Measurements from ENCODE around the gene LTBP3.

The LTBP3 gene

DNA sequence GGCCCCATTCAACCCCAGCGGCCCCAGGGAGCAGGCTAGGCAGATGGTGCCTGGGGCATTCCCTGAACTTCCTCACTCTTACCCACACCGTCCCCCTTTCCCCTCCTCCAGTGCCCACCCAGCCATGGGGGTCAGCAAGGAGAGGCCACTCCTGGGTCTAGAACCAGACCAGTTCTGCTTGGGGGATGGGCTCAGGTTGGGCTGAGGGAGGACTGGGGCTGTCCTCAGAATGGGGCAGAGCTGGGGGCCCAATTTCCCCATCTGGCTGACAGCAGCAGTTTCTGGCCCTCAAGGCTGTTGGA lies 20.9 kb downstream of the LTBP3 start:
- H3K36me3 ChIP-seq: peaks cover 60% of the 10 kb centered on the region
- H3K4me3 ChIP-seq (ENCODE audit: low read depth in 1 of 2, low read length in 1 of 2): no peak overlapping the region
- peaks cover 19 to 22% of the 10 kb centered on the region in 2 experiments for H3K4me1 ChIP-seq (ENCODE audit: control insufficient read depth in 1 of 2, insufficient read depth in 1 of 2, low read depth in 1 of 2, low read length in 1 of 2)
- H3K27ac ChIP-seq: no peak overlapping the region
- peaks cover 5% of the 10 kb centered on the region for H3K27me3 ChIP-seq
- H3K9me3 ChIP-seq: no peaks in the 10 kb centered on the region
- TF ChIP-seq, protein P1, sequence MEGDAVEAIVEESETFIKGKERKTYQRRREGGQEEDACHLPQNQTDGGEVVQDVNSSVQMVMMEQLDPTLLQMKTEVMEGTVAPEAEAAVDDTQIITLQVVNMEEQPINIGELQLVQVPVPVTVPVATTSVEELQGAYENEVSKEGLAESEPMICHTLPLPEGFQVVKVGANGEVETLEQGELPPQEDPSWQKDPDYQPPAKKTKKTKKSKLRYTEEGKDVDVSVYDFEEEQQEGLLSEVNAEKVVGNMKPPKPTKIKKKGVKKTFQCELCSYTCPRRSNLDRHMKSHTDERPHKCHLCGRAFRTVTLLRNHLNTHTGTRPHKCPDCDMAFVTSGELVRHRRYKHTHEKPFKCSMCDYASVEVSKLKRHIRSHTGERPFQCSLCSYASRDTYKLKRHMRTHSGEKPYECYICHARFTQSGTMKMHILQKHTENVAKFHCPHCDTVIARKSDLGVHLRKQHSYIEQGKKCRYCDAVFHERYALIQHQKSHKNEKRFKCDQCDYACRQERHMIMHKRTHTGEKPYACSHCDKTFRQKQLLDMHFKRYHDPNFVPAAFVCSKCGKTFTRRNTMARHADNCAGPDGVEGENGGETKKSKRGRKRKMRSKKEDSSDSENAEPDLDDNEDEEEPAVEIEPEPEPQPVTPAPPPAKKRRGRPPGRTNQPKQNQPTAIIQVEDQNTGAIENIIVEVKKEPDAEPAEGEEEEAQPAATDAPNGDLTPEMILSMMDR (IDR thresholded peaks at IDR 0.05): no peak

DNA sequence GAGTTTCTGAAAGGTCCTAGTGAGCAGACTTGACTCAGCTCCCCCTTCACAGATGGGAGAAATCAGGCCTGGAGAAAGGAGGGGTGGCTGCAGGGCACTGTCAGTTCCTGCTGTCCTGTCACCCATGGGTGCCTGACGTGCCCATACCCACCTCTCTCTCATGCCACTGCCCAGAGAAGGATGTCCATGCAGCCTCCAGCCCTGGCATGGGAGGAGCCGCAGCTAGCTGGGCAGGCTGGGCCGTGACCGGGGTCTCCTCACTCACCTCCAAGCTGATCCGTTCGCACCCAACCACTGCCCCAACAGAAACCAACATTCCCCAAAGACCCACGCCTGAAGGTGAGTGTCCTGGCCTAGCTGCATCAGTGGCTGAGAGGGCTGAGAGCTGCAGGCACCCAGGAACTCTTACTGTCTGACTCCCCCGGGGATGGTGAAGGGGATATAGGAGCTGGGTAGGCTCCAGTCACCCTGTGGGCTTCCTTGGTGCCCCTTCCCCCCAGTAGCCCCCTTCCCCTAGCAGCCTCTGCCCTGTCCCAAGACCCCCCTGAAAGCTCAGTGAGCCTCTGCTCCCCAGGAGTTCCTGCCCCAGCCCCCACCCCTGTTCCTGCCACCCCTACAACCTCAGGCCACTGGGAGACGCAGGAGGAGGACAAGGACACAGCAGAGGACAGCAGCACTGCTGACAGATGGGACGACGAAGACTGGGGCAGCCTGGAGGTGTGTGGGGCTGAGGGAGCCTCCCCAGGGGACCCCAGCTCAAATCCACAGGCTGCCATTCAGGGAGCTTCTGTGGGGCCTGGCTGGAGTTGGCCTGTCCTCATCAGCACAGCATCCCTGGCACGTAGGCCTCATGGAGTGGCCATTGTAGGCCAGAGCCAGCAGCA lies 21.5 kb downstream of the LTBP3 start:
- TF ChIP-seq, protein P1 (IDR thresholded peaks at IDR 0.05): no peak
- Histone ChIP-seq H3K27ac (no peak overlapping the region), H3K9me3 (no peaks in the 10 kb centered on the region), H3K27me3 (peaks cover 5% of the 10 kb centered on the region), H3K4me1 (ENCODE audit: control insufficient read depth in 1 of 2, insufficient read depth in 1 of 2, low read depth in 1 of 2, low read length in 1 of 2) (peaks cover 18 to 22% of the 10 kb centered on the region in 2 experiments), H3K4me3 (ENCODE audit: low read depth in 1 of 2, low read length in 1 of 2) (no peak overlapping the region), H3K36me3 (peaks cover 66% of the 10 kb centered on the region)

DNA sequence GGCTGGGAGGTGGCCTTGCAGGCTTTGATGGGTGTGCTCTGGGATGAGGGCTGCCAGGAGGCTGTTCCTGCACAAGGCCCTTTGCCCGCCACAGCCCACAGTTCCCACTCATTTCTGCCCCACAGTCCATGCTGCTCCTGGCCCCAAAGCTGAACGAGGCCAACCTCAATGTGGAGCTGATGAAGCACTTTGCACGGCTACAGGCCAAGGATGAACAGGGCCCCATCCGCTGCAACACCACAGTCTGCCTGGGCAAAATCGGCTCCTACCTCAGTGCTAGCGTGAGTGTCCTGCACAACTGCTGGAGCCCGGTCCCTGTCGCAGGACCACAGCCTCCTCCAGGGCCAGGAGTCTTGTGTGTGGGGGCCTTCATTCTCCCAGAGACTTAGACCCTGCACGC lies 23.1 kb downstream of the LTBP3 start:
- TF ChIP-seq, protein P1 (IDR thresholded peaks at IDR 0.05): no peak
- Histone ChIP-seq H3K9me3 (no peaks in the 10 kb centered on the region), H3K4me1 (ENCODE audit: control insufficient read depth in 1 of 2, insufficient read depth in 1 of 2, low read depth in 1 of 2, low read length in 1 of 2) (peaks cover 7 to 8% of the 10 kb centered on the region in 2 experiments), H3K27ac (no peak overlapping the region), H3K4me3 (ENCODE audit: low read depth in 1 of 2, low read length in 1 of 2) (no peak overlapping the region), H3K36me3 (peaks cover 82% of the 10 kb centered on the region), H3K27me3 (no peaks in the 10 kb centered on the region)

DNA sequence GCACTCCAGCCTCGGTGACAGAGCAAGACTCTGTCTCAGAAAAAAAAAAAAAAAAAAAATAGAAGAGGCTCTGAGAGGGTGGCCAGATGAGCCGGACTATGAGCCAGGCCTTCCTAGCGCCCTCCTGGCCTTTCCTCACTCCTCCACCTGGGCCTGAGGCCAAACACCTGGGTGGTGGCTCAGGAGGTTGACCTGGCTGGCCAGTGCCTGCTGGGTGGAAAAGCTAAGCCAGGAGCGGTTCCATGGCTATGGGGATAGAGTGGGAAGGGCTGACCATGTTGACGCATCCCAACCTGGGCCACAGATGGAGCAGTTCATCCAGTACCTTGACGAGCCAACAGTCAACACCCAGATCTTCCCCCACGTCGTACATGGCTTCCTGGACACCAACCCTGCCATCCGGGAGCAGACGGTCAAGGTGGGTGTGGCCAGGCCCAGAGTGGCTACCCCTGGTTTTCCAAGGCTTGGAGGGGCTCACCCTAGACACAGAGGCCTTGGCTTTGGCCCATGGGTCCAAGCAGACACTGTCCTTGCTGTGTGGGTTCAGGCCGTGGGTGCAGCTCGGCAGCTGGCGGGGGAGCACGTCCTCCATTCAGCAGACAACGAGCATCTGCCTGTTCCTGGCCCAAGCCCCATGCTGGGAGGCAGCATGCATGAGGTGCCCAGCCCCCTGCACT lies 25.6 kb downstream of the LTBP3 start:
- Histone ChIP-seq H3K36me3 (peaks cover 85% of the 10 kb centered on the region), H3K4me1 (ENCODE audit: control insufficient read depth in 1 of 2, insufficient read depth in 1 of 2, low read depth in 1 of 2, low read length in 1 of 2) (no peaks in the 10 kb centered on the region), H3K27me3 (no peaks in the 10 kb centered on the region), H3K27ac (no peak overlapping the region), H3K9me3 (no peaks in the 10 kb centered on the region), H3K4me3 (ENCODE audit: low read depth in 1 of 2, low read length in 1 of 2) (no peak overlapping the region)
- TF ChIP-seq, protein P1 (IDR thresholded peaks at IDR 0.05): no peak

DNA sequence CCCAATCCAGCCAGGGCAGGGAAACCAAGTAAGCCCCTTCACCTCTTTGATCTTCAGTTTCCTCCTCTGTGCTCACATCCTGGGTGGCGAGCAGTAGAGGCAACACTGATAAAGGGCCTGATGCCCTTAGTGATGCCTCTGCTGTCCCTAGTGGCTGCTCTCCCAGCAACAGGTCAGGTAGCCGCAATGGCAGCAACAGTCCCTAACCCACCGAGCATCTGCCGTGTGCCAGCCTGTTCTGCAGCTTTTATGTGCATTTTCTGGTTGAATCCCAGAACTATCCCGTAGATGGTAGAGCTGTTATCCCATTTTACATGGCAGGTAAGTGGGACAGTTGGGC lies 28.0 kb downstream of the LTBP3 start:
- peaks cover 75% of the 10 kb centered on the region for H3K36me3 ChIP-seq
- H3K4me1 ChIP-seq (ENCODE audit: control insufficient read depth in 1 of 2, insufficient read depth in 1 of 2, low read depth in 1 of 2, low read length in 1 of 2): peaks cover 10 to 11% of the 10 kb centered on the region in 2 experiments
- TF ChIP-seq, protein P1 (IDR thresholded peaks at IDR 0.05): peak; percentile 15
- no peaks in the 10 kb centered on the region for H3K27me3 ChIP-seq
- H3K27ac ChIP-seq: no peak overlapping the region
- H3K9me3 ChIP-seq: no peaks in the 10 kb centered on the region
- H3K4me3 ChIP-seq (ENCODE audit: low read depth in 1 of 2, low read length in 1 of 2): no peak overlapping the region
